ENCODE results near the gene PPP2R5E.
A peak's percentile ranks its signal among the peaks of the same experiment; 100 is the strongest.
"Not testable (repeated sequence)": the region's sequence is repeated elsewhere in the genome, so short reads cannot be mapped to it uniquely, and the experiment has no call there.

PPP2R5E gene

DNA sequence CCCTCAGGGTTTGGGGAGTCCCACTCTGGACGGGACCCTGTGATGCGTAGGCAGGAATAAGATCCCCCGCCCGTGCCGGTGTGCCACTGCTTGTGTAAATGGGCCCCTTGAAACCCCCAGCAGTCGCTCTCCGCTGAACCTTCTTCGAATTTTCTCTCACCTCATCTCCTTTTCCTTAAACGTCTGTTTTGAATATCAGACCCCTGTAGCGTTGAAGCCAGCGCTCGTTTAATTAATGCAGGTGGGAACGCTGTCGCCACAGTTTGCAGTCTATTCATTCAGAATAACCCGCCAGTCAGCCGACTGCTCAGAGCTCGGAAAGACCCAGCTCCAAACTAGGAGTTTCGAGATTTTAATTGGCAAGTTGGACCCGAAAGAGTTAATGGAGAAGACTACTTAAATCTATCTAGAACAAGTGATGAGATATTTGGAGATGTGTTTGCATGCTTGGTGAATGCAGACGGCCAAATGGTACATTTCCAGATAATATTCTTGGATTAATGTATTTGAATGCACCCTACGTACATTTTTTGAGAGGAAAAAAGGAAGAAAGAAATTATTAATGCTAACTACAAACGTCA is 739 bp upstream of the PPP2R5E start:
- Histone ChIP-seq H3K4me3 (ENCODE audit: insufficient read length, low read depth) (peak overlapping the region; percentile 86), H3K9me3 (ENCODE audit: insufficient read depth, low read length) (no peaks in the 10 kb centered on the region), H3K27me3 (ENCODE audit: insufficient read depth, insufficient read length) (no peaks in the 10 kb centered on the region), H3K9ac (ENCODE audit: insufficient read length, low read depth) (peak overlapping the region; percentile 96), H3K4me1 (ENCODE audit: insufficient read depth, insufficient read length) (no peaks in the 10 kb centered on the region), H3K36me3 (ENCODE audit: insufficient read depth, insufficient read length, low read length) (peaks cover 10% of the 10 kb centered on the region)
- TF ChIP-seq YY1 (IDR thresholded peaks at IDR 0.05; ENCODE audit: insufficient read depth, insufficient read length) (no peak), ZNF274 (IDR thresholded peaks at IDR 0.05; ENCODE audit: low read depth, low read length) (no peak), SUZ12 (IDR thresholded peaks at IDR 0.05; ENCODE audit: extremely low read depth, insufficient read depth, insufficient read length) (no peak)
- no peak for DNase-seq (ENCODE audit: low read depth, low spot score)

DNA sequence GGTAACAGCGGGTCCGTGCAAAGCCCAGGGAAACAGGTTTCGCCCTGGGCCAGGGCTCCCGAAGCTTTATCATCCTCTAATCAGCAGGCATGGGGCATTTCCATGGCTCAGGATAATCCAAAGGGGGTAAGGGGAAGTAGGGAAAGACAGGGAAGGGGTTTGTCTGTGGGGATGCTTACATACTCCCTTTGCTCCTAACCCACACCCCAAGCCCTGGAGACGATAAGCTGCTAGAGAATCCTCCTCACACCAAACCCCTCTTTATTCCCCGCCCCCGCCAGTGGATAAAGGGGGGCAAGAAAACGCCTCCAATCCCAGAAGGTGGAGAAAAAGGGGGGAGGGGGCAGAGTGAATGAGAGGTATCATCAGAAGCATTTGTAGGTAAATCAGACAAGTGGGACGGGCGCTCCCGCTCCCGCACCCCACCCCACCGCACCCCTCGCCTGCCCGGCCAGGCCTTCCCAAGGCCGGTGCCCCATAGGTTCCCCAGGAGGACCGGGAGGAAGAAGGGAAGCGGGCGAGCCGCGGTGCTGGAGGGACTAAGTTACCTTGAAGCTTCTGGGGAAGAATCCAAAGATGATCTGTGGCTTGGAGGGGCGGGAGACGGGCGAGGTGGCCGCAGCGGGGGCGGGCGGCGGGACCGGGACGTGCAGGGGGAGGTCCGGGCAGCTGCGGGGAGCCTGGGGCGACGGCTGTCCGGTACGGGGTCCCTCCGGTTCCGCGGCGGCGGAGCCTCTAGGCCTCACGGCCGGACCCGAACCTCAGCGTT is 762 bp downstream of the PPP2R5E start:
- H3K4me3 ChIP-seq (ENCODE audit: insufficient read length, low read depth), result peak overlapping the region; percentile 73
- H3K9ac ChIP-seq (ENCODE audit: insufficient read length, low read depth), result peak overlapping the region; percentile 85
- H3K4me1 ChIP-seq (ENCODE audit: insufficient read depth, insufficient read length), result no peaks in the 10 kb centered on the region
- H3K36me3 ChIP-seq (ENCODE audit: insufficient read depth, insufficient read length, low read length), result peaks cover 24% of the 10 kb centered on the region
- no peak for DNase-seq (ENCODE audit: low read depth, low spot score)
- H3K9me3 ChIP-seq (ENCODE audit: insufficient read depth, low read length), result no peaks in the 10 kb centered on the region
- H3K27me3 ChIP-seq (ENCODE audit: insufficient read depth, insufficient read length), result no peaks in the 10 kb centered on the region
- no peak for TF ChIP-seq ZNF274 (IDR thresholded peaks at IDR 0.05; ENCODE audit: low read depth, low read length)
- TF ChIP-seq YY1 (IDR thresholded peaks at IDR 0.05; ENCODE audit: insufficient read depth, insufficient read length), result no peak
- TF ChIP-seq SUZ12 (IDR thresholded peaks at IDR 0.05; ENCODE audit: extremely low read depth, insufficient read depth, insufficient read length), result no peak

DNA sequence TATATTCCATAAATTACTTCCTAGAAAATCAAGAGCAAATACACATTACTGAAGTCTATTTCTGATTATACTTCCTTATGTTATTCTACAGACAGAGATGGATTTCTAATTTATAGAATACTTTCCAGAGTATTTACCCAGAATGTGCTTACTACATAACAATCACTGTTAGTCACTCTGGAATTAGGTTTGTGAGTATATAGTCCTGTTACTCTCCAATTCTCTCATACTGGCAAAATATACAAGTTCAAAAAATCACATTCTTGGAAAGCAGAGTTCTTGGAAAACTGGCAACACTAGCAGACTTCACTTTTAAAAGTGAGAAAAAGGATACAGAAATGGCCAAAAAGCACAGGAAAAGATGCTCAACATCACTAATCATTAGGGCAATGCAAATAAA is 7.3 kb downstream of the PPP2R5E start:
- no peak overlapping the region for H3K4me3 ChIP-seq (ENCODE audit: insufficient read length, low read depth)

DNA sequence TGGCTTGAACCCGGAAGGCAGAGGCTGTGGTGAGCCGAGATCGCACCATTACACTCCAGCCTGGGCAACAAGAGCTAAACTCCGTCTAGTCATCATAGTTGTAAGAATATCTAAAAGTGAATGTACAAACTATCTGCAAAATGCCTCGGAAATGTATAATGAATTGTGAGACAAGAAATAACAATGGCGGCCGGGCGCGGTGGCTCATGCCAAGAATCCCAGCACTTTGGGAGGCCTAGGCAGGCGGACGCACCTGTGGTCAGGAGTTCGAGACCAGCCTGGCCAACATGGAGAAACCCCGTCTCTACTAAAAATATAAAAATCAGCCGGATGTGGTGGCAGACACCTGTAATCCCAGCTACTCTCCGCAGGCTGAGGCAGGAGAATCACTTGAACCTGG is 9.7 kb downstream of the PPP2R5E start:
- no peak overlapping the region for H3K9ac ChIP-seq (ENCODE audit: insufficient read length, low read depth)
- H3K4me3 ChIP-seq (ENCODE audit: insufficient read length, low read depth), result no peak overlapping the region
- TF ChIP-seq ZNF274 (IDR thresholded peaks at IDR 0.05; ENCODE audit: low read depth, low read length), result no peak
- no peak for TF ChIP-seq SUZ12 (IDR thresholded peaks at IDR 0.05; ENCODE audit: extremely low read depth, insufficient read depth, insufficient read length)
- no peak for TF ChIP-seq YY1 (IDR thresholded peaks at IDR 0.05; ENCODE audit: insufficient read depth, insufficient read length)
- no peak for DNase-seq (ENCODE audit: low read depth, low spot score)
- no peaks in the 10 kb centered on the region for H3K27me3 ChIP-seq (ENCODE audit: insufficient read depth, insufficient read length)
- H3K4me1 ChIP-seq (ENCODE audit: insufficient read depth, insufficient read length), result no peaks in the 10 kb centered on the region
- no peaks in the 10 kb centered on the region for H3K9me3 ChIP-seq (ENCODE audit: insufficient read depth, low read length)
- peaks cover 40% of the 10 kb centered on the region for H3K36me3 ChIP-seq (ENCODE audit: insufficient read depth, insufficient read length, low read length)

More for the DNA sequence above, 7.3 kb downstream of the PPP2R5E start:
- no peaks in the 10 kb centered on the region for H3K4me1 ChIP-seq (ENCODE audit: insufficient read depth, insufficient read length)
- no peak overlapping the region for H3K9ac ChIP-seq (ENCODE audit: insufficient read length, low read depth)
- no peaks in the 10 kb centered on the region for H3K27me3 ChIP-seq (ENCODE audit: insufficient read depth, insufficient read length)
- H3K9me3 ChIP-seq (ENCODE audit: insufficient read depth, low read length), result no peaks in the 10 kb centered on the region
- TF ChIP-seq SUZ12 (IDR thresholded peaks at IDR 0.05; ENCODE audit: extremely low read depth, insufficient read depth, insufficient read length) (no peak), ZNF274 (IDR thresholded peaks at IDR 0.05; ENCODE audit: low read depth, low read length) (no peak), YY1 (IDR thresholded peaks at IDR 0.05; ENCODE audit: insufficient read depth, insufficient read length) (no peak)
- H3K36me3 ChIP-seq (ENCODE audit: insufficient read depth, insufficient read length, low read length), result peaks cover 54% of the 10 kb centered on the region
- DNase-seq (ENCODE audit: low read depth, low spot score), result no peak

- TF ChIP-seq YY1 (IDR thresholded peaks at IDR 0.05; ENCODE audit: insufficient read depth, insufficient read length) (no peak), ZNF274 (IDR thresholded peaks at IDR 0.05; ENCODE audit: low read depth, low read length) (no peak), SUZ12 (IDR thresholded peaks at IDR 0.05; ENCODE audit: extremely low read depth, insufficient read depth, insufficient read length) (no peak)
- no peak overlapping the region for H3K9ac ChIP-seq (ENCODE audit: insufficient read length, low read depth)
- no peak for DNase-seq (ENCODE audit: low read depth, low spot score)
These were observed 18.5 kb downstream of the PPP2R5E start for GRCh38 chr14:63524537-63525155.

DNA sequence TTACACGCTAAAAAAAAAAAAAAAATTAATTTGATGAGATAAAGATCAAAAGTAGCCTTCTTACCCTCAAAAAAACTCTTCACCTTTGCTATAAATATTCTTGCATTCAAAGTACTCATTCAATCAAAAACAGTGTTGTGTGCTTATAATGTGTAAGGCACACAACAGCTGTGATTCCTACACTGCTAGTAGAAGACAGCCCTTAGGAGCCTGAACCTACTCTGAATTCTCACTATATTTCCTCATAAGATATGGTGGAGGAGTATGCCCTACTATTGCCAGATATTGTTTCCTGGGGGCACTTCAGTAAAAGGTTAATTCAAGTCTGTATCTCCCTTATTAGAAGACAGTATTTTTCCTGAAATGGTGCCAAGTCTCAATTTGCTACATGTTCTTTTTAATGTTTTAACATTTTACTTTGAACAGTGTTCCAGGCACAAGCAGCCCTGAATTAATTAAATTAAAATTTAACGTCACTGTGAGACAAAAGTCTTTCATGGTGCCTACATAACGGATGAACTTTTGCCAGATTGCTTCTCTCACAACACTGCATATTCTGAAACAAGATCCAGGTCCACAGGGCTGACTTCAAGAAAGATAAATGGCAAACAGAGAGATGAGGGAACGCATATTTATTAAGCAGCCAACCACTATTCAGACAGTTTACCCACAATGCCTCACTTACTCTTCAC is 19.3 kb downstream of the PPP2R5E start:
- no peak for DNase-seq (ENCODE audit: low read depth, low spot score)
- Histone ChIP-seq H3K9ac (ENCODE audit: insufficient read length, low read depth) (no peak overlapping the region), H3K9me3 (ENCODE audit: insufficient read depth, low read length) (peaks cover 9% of the 10 kb centered on the region; the same call in 1 of the 2 replicates), H3K4me1 (ENCODE audit: insufficient read depth, insufficient read length) (no peaks in the 10 kb centered on the region), H3K27me3 (ENCODE audit: insufficient read depth, insufficient read length) (no peaks in the 10 kb centered on the region), H3K36me3 (ENCODE audit: insufficient read depth, insufficient read length, low read length) (peaks cover 23% of the 10 kb centered on the region), H3K4me3 (ENCODE audit: insufficient read length, low read depth) (no peak overlapping the region)
- no peak for TF ChIP-seq ZNF274 (IDR thresholded peaks at IDR 0.05; ENCODE audit: low read depth, low read length)
- no peak for TF ChIP-seq YY1 (IDR thresholded peaks at IDR 0.05; ENCODE audit: insufficient read depth, insufficient read length)
- no peak for TF ChIP-seq SUZ12 (IDR thresholded peaks at IDR 0.05; ENCODE audit: extremely low read depth, insufficient read depth, insufficient read length)

More at GRCh38 chr14:63524537-63525155, 18.5 kb downstream of the PPP2R5E start:
- peaks cover 9% of the 10 kb centered on the region; the same call in 1 of the 2 replicates for H3K9me3 ChIP-seq (ENCODE audit: insufficient read depth, low read length)
- H3K27me3 ChIP-seq (ENCODE audit: insufficient read depth, insufficient read length), result no peaks in the 10 kb centered on the region
- H3K36me3 ChIP-seq (ENCODE audit: insufficient read depth, insufficient read length, low read length), result peaks cover 23% of the 10 kb centered on the region
- no peaks in the 10 kb centered on the region for H3K4me1 ChIP-seq (ENCODE audit: insufficient read depth, insufficient read length)
- H3K4me3 ChIP-seq (ENCODE audit: insufficient read length, low read depth), result no peak overlapping the region

- peaks cover 26% of the 10 kb centered on the region for H3K36me3 ChIP-seq (ENCODE audit: insufficient read depth, insufficient read length, low read length)
- not testable (repeated sequence) for DNase-seq (ENCODE audit: low read depth, low spot score); H3K4me3 ChIP-seq (ENCODE audit: insufficient read length, low read depth); H3K27me3 ChIP-seq (ENCODE audit: insufficient read depth, insufficient read length); H3K9ac ChIP-seq (ENCODE audit: insufficient read length, low read depth); H3K4me1 ChIP-seq (ENCODE audit: insufficient read depth, insufficient read length); H3K9me3 ChIP-seq (ENCODE audit: insufficient read depth, low read length)
These were observed 20.7 kb downstream of the PPP2R5E start for GRCh38 chr14:63522511-63522910.
